AG10803 (cell line): ENCODE data around the gene SLAIN1.
A peak's percentile ranks its signal among the peaks of the same experiment; 100 is the strongest.

Experiments used
- DNase-seq: peaks from one replicate; pipeline ENCODE4 v3.0.0; 2010; ENCODE audit warnings: low read depth
- H3K4me3 ChIP-seq: 2 replicates; pipeline ENCODE4 v1.5.1; 2011; ENCODE audit warnings: mild to moderate bottlenecking, low read length, control low read depth
- TF ChIP-seq, protein P1 (sequence below): conservative IDR thresholded peaks from 2 replicates; pipeline ENCODE4 v1.5.1; 2011; ENCODE audit warnings: mild to moderate bottlenecking, low read length, control low read depth, inconsistent platforms

SLAIN1 gene

DNA sequence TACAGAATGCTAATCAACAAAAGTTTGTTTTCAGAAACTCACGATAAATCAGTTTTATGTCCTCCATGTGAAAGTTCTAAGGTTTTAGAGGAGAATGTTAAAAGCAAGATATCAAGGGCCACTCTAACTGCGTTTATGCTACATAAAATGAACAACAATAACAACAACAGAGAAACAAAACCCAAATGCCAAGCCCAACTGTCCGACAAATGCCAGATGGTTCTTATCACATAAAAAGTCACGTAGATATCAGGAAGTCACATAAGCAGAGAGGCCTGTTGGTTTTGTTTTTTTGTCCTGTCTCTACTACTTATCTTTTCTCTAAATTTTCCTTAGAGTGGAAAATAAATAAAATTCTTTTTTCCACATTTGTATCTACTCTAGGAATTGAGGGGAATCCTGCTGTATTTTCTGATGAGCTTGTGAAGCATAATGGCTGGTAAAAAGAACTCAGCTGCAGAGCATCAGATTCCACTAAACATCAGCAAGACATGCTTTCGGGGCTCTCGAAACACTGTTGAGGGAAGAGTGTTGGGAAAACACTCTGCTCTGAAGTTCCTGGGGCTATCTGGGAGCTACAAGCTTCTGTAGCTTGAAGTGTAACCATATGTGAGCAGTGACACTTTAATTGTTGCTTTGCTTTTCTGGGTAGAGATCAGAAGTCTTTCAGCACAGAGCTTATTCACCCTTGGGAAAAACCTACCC lies 110.1 kb downstream of the SLAIN1 start:
- no peak for DNase-seq
- H3K4me3 ChIP-seq: no peak overlapping the region
- TF ChIP-seq, protein P1, sequence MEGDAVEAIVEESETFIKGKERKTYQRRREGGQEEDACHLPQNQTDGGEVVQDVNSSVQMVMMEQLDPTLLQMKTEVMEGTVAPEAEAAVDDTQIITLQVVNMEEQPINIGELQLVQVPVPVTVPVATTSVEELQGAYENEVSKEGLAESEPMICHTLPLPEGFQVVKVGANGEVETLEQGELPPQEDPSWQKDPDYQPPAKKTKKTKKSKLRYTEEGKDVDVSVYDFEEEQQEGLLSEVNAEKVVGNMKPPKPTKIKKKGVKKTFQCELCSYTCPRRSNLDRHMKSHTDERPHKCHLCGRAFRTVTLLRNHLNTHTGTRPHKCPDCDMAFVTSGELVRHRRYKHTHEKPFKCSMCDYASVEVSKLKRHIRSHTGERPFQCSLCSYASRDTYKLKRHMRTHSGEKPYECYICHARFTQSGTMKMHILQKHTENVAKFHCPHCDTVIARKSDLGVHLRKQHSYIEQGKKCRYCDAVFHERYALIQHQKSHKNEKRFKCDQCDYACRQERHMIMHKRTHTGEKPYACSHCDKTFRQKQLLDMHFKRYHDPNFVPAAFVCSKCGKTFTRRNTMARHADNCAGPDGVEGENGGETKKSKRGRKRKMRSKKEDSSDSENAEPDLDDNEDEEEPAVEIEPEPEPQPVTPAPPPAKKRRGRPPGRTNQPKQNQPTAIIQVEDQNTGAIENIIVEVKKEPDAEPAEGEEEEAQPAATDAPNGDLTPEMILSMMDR: no peak

DNA sequence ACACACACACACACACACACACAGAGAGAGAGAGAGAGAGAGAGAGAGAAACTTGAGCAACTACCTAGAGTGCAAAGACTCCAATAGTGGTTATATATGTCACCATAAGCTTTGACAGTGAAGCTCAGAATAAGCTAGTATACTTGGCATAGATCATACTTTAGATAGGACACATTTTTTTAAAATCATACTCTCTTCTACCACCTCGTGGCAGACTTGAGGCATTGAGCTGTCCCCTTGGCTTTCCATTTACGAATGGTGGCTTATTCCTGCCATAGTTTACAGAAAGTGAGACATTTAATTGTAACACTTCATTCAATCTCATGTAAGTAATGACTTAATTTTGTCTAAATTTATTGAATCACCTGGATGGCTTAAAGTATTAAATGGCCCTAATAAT lies 112.9 kb downstream of the SLAIN1 start:
- H3K4me3 ChIP-seq: no peak overlapping the region
- DNase-seq: peak; percentile 23
- TF ChIP-seq, protein P1: peak; percentile 55

DNA sequence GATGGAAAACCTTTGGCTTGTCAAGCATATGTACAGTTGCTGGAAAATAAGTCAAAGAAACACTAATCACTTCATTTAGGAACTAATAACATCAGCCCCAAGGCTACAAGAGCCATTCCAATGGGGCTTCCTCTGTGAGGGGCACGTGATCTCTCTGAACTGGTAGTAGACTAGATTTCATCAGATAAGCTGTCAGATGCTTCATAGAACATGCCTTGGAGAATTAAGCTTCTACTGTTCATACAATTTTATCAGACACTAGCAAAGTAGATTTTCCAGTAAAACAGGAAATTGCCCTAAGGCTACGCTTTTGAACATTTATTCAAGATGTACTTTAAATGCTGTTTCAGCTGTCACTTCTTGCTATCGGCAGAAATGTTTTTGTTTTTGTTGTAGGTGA lies 113.4 kb downstream of the SLAIN1 start:
- TF ChIP-seq, protein P1: no peak
- DNase-seq: no peak
- H3K4me3 ChIP-seq: no peak overlapping the region

DNA sequence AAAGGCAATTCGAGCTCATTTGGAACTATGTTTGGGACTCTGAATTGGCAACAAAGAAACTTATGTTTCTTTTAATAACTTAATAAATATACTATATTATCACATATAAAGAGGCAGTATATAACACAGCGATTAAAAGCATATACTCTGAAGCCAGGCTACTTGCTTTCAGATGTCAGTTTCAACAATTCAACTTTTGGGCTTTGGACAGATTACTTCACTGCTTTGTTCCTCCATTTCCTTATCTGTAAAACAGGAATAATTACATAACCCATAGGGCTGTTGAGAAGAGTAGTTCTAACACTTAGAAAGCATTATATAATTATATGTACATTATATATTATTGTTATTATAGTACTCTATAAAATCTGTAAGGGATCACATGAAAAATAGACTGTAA lies 113.9 kb downstream of the SLAIN1 start:
- TF ChIP-seq, protein P1: no peak
- no peak for DNase-seq
- no peak overlapping the region for H3K4me3 ChIP-seq

DNA sequence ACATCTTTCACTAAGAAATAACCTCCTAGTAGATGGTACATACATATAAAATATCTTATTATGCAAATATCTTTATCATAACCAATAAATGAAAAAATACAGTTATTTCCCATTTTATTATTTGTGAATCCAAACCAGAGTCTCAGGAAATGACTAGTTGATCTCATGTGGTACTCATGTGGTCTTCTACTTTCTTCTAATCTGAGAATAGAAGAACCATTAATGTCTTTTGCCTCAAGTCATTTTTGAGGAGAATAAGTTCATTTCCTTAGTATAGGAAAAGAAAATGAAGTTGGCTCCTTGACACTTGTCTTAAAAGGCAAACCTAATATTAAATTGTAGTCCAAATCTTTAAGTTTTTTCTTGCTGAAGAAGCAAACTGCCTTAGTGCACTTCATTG lies 114.5 kb downstream of the SLAIN1 start:
- TF ChIP-seq, protein P1: no peak
- DNase-seq: no peak

More for the DNA sequence above, 114.5 kb downstream of the SLAIN1 start:
- H3K4me3 ChIP-seq: no peak overlapping the region
